Gastroesophageal sphincter (tissue), 4 donors: ENCODE results near the gene GARS1. TPM values are rescaled to one million over a fixed set of nuclear protein-coding genes. Genes with fewer than 3 reads are reported as not detected.

Source experiments
- ATAC-seq: fragments of 150-250 bp; one replicate; pipeline ENCODE4 v1.9.1; 2016; ENCODE audit warnings: mild to moderate bottlenecking, moderate library complexity
- H3K27ac ChIP-seq, 4 donors: fragments of 200-600 bp; sonication (generic) in 3 of 4; 1 replicate in 3 of 4; 2 replicates in 1 of 4; pipeline ENCODE4 v1.5.1; 2016 to 2019
- H3K27me3 ChIP-seq: fragments of 200-600 bp; sonication (generic); one replicate; pipeline ENCODE4 v1.5.1; 2019
- H3K36me3 ChIP-seq, 2 donors: fragments of 200-600 bp; sonication (generic); one replicate each; pipeline ENCODE4 v1.5.1; 2019; ENCODE audit warnings: control low read depth in 1 of 2
- H3K4me1 ChIP-seq, 3 donors: fragments of 200-600 bp; sonication (generic); 1 replicate in 2 of 3; 2 replicates in 1 of 3; pipeline ENCODE4 v1.5.1; 2016 to 2019; ENCODE audit warnings: control low read depth in 2 of 3
- H3K4me3 ChIP-seq, 2 donors: fragments of 200-600 bp; sonication (generic); one replicate each; pipeline ENCODE4 v1.5.1; 2019; ENCODE audit warnings: mild to moderate bottlenecking in 1 of 2, moderate library complexity in 1 of 2
- H3K9me3 ChIP-seq, 3 donors: fragments of 200-600 bp; sonication (generic); one replicate each; pipeline ENCODE4 v1.5.1; 2017 to 2019; ENCODE audit warnings: control low read depth in 2 of 3
- CTCF ChIP-seq, 4 experiments: fragments of 200-600 bp in 2 of 4; fragments of 450-650 bp in 2 of 4; sonication (generic) in 1 of 4; IDR thresholded peaks; one replicate each; pipeline ENCODE4 v1.5.1; 2017 to 2019; ENCODE audit warnings: antibody characterized with exemption in 4 of 4, mild to moderate bottlenecking in 2 of 4, moderate library complexity in 2 of 4
- EP300 ChIP-seq: sonication (generic); formaldehyde crosslinking; IDR thresholded peaks from one replicate; pipeline ENCODE4 v1.6.1; 2017; ENCODE audit warnings: antibody characterized with exemption, mild to moderate bottlenecking
- POLR2A ChIP-seq, 2 donors: fragments of 450-650 bp; IDR thresholded peaks; one replicate each; pipeline ENCODE4 v1.6.1; 2017; ENCODE audit warnings: antibody characterized with exemption in 2 of 2, mild to moderate bottlenecking in 2 of 2, moderate library complexity in 1 of 2
- POLR2AphosphoS5 ChIP-seq: sonication (generic); formaldehyde crosslinking; IDR thresholded peaks from one replicate; pipeline ENCODE4 v1.6.1; 2017; ENCODE audit warnings: antibody characterized with exemption
- WGBS, 2 donors: methylation state at CpG; one replicate each; pipeline ENCODE4 v1.1.5; 2018; ENCODE audit warnings: low coverage in 1 of 2; 5-methylcytosine and 5-hydroxymethylcytosine counted together
- total RNA-seq, 4 donors: library from RNA; depleted of rRNA; stranded (reverse); fragments of >200 nt; gene quantifications; one replicate each; pipeline ENCODE4 v1.1.0, GENCODE V29; 2016

The GARS1 gene
- total RNA-seq, 4 donors from 2014 or later, result 44.7 to 81.9 (median 49.7) TPM

GRCh38 chr7:30647589-30648364 lies 53.1 kb downstream of the GARS1 start:
- 84% methylated on average over 6 to 8 of the region's 10 CpGs for WGBS, 2 donors
- Histone ChIP-seq H3K27me3 (no peaks in the 10 kb centered on the region), H3K27ac (no peak overlapping the region), H3K4me1 (no peaks in the 10 kb centered on the region), H3K4me3 (no peak overlapping the region), H3K36me3 (peaks cover 0 to 26% of the 10 kb centered on the region in 2 donors), H3K9me3 (no peaks in the 10 kb centered on the region)
- ATAC-seq, result no peak
- no peak for TF ChIP-seq POLR2AphosphoS5
- no peak for TF ChIP-seq EP300
- TF ChIP-seq POLR2A (IDR thresholded peaks at IDR 0.05), result no peak
- TF ChIP-seq CTCF (IDR thresholded peaks at IDR 0.05), result no peak

GRCh38 chr7:30648744-30649540 lies 54.3 kb downstream of the GARS1 start:
- H3K4me1 ChIP-seq, result no peaks in the 10 kb centered on the region
- peaks cover 0 to 19% of the 10 kb centered on the region in 2 donors for H3K36me3 ChIP-seq
- no peak for ATAC-seq
- no peak overlapping the region for H3K27ac ChIP-seq
- no peaks in the 10 kb centered on the region for H3K9me3 ChIP-seq
- TF ChIP-seq CTCF (IDR thresholded peaks at IDR 0.05), result no peak
- TF ChIP-seq POLR2AphosphoS5, result no peak
- TF ChIP-seq POLR2A (IDR thresholded peaks at IDR 0.05), result no peak
- no peak for TF ChIP-seq EP300
- no peak overlapping the region for H3K4me3 ChIP-seq
- no peaks in the 10 kb centered on the region for H3K27me3 ChIP-seq
- 60 to 90% methylated on average over 1 to 4 of the region's 15 CpGs for WGBS, 2 donors

GRCh38 chr7:30649717-30650420 lies 55.2 kb downstream of the GARS1 start:
- no peak overlapping the region for H3K27ac ChIP-seq
- H3K4me3 ChIP-seq, result no peak overlapping the region
- H3K9me3 ChIP-seq, result no peaks in the 10 kb centered on the region
- no peak for ATAC-seq
- H3K27me3 ChIP-seq, result no peaks in the 10 kb centered on the region
- 86% methylated on average over 4 to 9 of the region's 13 CpGs for WGBS, 2 donors
- H3K4me1 ChIP-seq, result no peaks in the 10 kb centered on the region
- TF ChIP-seq CTCF (IDR thresholded peaks at IDR 0.05) (no peak), POLR2A (IDR thresholded peaks at IDR 0.05) (no peak), EP300 (no peak), POLR2AphosphoS5 (no peak)
- peaks cover 0 to 14% of the 10 kb centered on the region in 2 donors for H3K36me3 ChIP-seq

GRCh38 chr7:30650421-30650808 lies 55.7 kb downstream of the GARS1 start:
- Histone ChIP-seq H3K4me1 (no peaks in the 10 kb centered on the region), H3K27me3 (no peaks in the 10 kb centered on the region), H3K36me3 (peaks cover 0 to 9% of the 10 kb centered on the region in 2 donors), H3K9me3 (no peaks in the 10 kb centered on the region), H3K27ac (no peak overlapping the region), H3K4me3 (no peak overlapping the region)
- no peak for ATAC-seq
- WGBS, 2 donors, result 69 to 88% methylated on average over 1 to 3 of the region's 7 CpGs
- no peak for TF ChIP-seq POLR2AphosphoS5
- no peak for TF ChIP-seq CTCF (IDR thresholded peaks at IDR 0.05)
